H1 (cell line): Measurements from ENCODE around the gene GNG8. TPM values are rescaled to one million over a fixed set of nuclear protein-coding genes. Genes with fewer than 3 reads are reported as not detected.

ENCODE experiments used
- CTCF ChIA-PET: fragments of 300-600 bp; sonication (Branson Sonifier 250); formaldehyde crosslinking; loops from one replicate; lab custom pipeline; 2021; ENCODE audit not compliant: partially characterized antibody; lab: Charles Lee
- POLR2A ChIA-PET: fragments of 300-600 bp; sonication (Branson Sonifier 250); formaldehyde crosslinking; loops from one replicate; lab custom pipeline; 2021; ENCODE audit warnings: inconsistent platforms; ENCODE audit not compliant: partially characterized antibody; lab: Charles Lee
- DNase-seq, 2 experiments: peaks; one replicate each; pipeline versions ENCODE4 v3.0.0 to v3.0.0-alpha.2; 2010 to 2022; ENCODE audit warnings: low spot score in 2 of 2, low read depth in 1 of 2, mixed read lengths in 1 of 2
- FAIRE-seq: peaks from 2 replicates; lab custom pipeline; 2011; peaks lifted over from hg19 to GRCh38; lab: Jason Lieb, UNC
- H2AFZ ChIP-seq: 2 replicates; pipeline ENCODE4 v1.8.1; 2012; ENCODE audit warnings: low read length, inconsistent platforms
- H2AK5ac ChIP-seq: 2 replicates; pipeline ENCODE4 v1.6.1; 2013; ENCODE audit warnings: low read depth, low read length
- H2BK120ac ChIP-seq: replicated peaks from 2 replicates; pipeline ENCODE3; 2013; ENCODE audit warnings: low read depth, low read length, inconsistent platforms
- H2BK12ac ChIP-seq: 2 replicates; pipeline ENCODE4 v1.6.1; 2013; ENCODE audit warnings: low read depth, low read length
- H2BK15ac ChIP-seq: 2 replicates; pipeline ENCODE4 v1.6.1; 2013; ENCODE audit warnings: low read length
- H2BK20ac ChIP-seq: 2 replicates; pipeline ENCODE4 v1.6.1; 2013; ENCODE audit warnings: low read length
- H2BK5ac ChIP-seq: 2 replicates; pipeline ENCODE4 v1.6.1; 2013; ENCODE audit warnings: low read depth, low read length
- H3K14ac ChIP-seq: 2 replicates; pipeline ENCODE4 v1.6.1; 2013; ENCODE audit warnings: inconsistent platforms; ENCODE audit not compliant: insufficient read length
- H3K18ac ChIP-seq: 2 replicates; pipeline ENCODE4 v1.6.1; 2013; ENCODE audit warnings: low read length; ENCODE audit errors: extremely low read depth
- H3K23ac ChIP-seq: 2 replicates; pipeline ENCODE4 v1.6.1; 2013; ENCODE audit warnings: inconsistent platforms; ENCODE audit not compliant: insufficient read length
- H3K23me2 ChIP-seq: 2 replicates; pipeline ENCODE4 v1.6.1; 2013; ENCODE audit warnings: low read depth, low read length
- H3K27ac ChIP-seq: 2 replicates; pipeline ENCODE4 v1.6.1; 2011; ENCODE audit warnings: low read depth, low read length, inconsistent platforms
- H3K27me3 ChIP-seq, 4 experiments: replicated peaks in 1 of 4; 1 replicate in 1 of 4; 2 replicates in 3 of 4; pipeline versions ENCODE4 v1.6.1 to v1.8.1; 2011 to 2013; ENCODE audit warnings: low read length in 3 of 4, mild to moderate bottlenecking in 3 of 4, inconsistent platforms in 2 of 4, mixed read lengths in 2 of 4, moderate library complexity in 1 of 4; ENCODE audit not compliant: control insufficient read depth in 3 of 4, insufficient read depth in 3 of 4; ENCODE audit errors: extremely low read depth in 1 of 4
- H3K36me3 ChIP-seq, 4 experiments: 2 replicates each; pipeline versions ENCODE4 v1.6.1 to v1.8.1; 2011 to 2013; ENCODE audit warnings: mild to moderate bottlenecking in 4 of 4, low read length in 3 of 4, moderate library complexity in 2 of 4, control low read depth in 1 of 4, inconsistent platforms in 1 of 4; ENCODE audit not compliant: insufficient read depth in 4 of 4, control insufficient read depth in 2 of 4
- H3K4ac ChIP-seq: replicated peaks from 2 replicates; pipeline ENCODE3; 2013; ENCODE audit warnings: low read length, low read depth, mixed read lengths, inconsistent platforms; ENCODE audit not compliant: insufficient read length
- H3K4me1 ChIP-seq, 4 experiments: replicated peaks in 1 of 4; 1 replicate in 1 of 4; 2 replicates in 3 of 4; pipeline versions ENCODE4 v1.6.1 to v1.8.1; 2011 to 2013; ENCODE audit warnings: low read length in 3 of 4, inconsistent platforms in 2 of 4, mixed read lengths in 1 of 4; ENCODE audit not compliant: insufficient read depth in 4 of 4, control insufficient read depth in 3 of 4
- H3K4me2 ChIP-seq, 2 experiments: 2 replicates each; pipeline versions ENCODE4 v1.6.1 to v1.8.1; 2011 to 2013; ENCODE audit warnings: low read depth in 2 of 2, low read length in 2 of 2, control low read depth in 1 of 2, inconsistent platforms in 1 of 2, mild to moderate bottlenecking in 1 of 2; ENCODE audit not compliant: insufficient read depth in 1 of 2
- H3K4me3 ChIP-seq, 4 experiments: fragments of 200-600, 300-600 bp in 1 of 4; sonication (generic), shearing (Covaris generic), sonication (Bioruptor Twin) in 1 of 4; 2 replicates each; pipeline versions ENCODE4 v1.5.1 to v1.8.1; 2011 to 2016; ENCODE audit warnings: low read length in 4 of 4, low read depth in 3 of 4, control low read depth in 2 of 4, inconsistent platforms in 2 of 4, mild to moderate bottlenecking in 2 of 4, mixed read lengths in 1 of 4, moderate library complexity in 1 of 4; ENCODE audit not compliant: insufficient read depth in 2 of 4; ENCODE audit errors: extremely low read depth in 1 of 4
- H3K56ac ChIP-seq: replicated peaks from 2 replicates; pipeline ENCODE3; 2013; ENCODE audit warnings: low read depth, mild to moderate bottlenecking, mixed read lengths, low read length, inconsistent platforms; ENCODE audit not compliant: insufficient read length
- H3K79me1 ChIP-seq: 2 replicates; pipeline ENCODE4 v1.6.1; 2013; ENCODE audit warnings: low read depth, low read length, control low read depth
- H3K79me2 ChIP-seq, 2 experiments: 2 replicates each; pipeline versions ENCODE4 v1.6.1 to v1.8.1; 2012 to 2013; ENCODE audit warnings: low read length in 2 of 2, mild to moderate bottlenecking in 2 of 2, inconsistent platforms in 1 of 2; ENCODE audit not compliant: insufficient read depth in 2 of 2, control insufficient read depth in 1 of 2
- H3K9ac ChIP-seq, 4 experiments: replicated peaks in 1 of 4; 1 replicate in 1 of 4; 2 replicates in 3 of 4; pipeline versions ENCODE4 v1.6.1 to v1.8.1; 2011 to 2013; ENCODE audit warnings: low read depth in 3 of 4, low read length in 3 of 4, control low read depth in 2 of 4, mild to moderate bottlenecking in 2 of 4, moderate library complexity in 2 of 4, inconsistent platforms in 1 of 4; ENCODE audit errors: extremely low read depth in 1 of 4
- H3K9me3 ChIP-seq, 2 experiments: 2 replicates each; pipeline versions ENCODE4 v1.6.1 to v1.8.1; 2012 to 2013; ENCODE audit warnings: mild to moderate bottlenecking in 2 of 2, moderate library complexity in 2 of 2, control low read depth in 1 of 2, inconsistent platforms in 1 of 2, low read depth in 1 of 2, low read length in 1 of 2, mixed read lengths in 1 of 2; ENCODE audit not compliant: insufficient read depth in 2 of 2
- H4K20me1 ChIP-seq, 2 experiments: replicated peaks in 1 of 2; 2 replicates each; pipeline versions ENCODE3 to v1.8.1; 2011 to 2013; ENCODE audit warnings: inconsistent platforms in 2 of 2, low read length in 2 of 2, mild to moderate bottlenecking in 1 of 2; ENCODE audit not compliant: insufficient read depth in 2 of 2, control insufficient read depth in 1 of 2
- H4K5ac ChIP-seq: 2 replicates; pipeline ENCODE4 v1.6.1; 2013; ENCODE audit warnings: low read length, low read depth, mixed read lengths, inconsistent platforms; ENCODE audit not compliant: insufficient read length
- H4K8ac ChIP-seq: 2 replicates; pipeline ENCODE4 v1.8.0; 2013; ENCODE audit warnings: mild to moderate bottlenecking, moderate library complexity, low read length, inconsistent platforms; ENCODE audit not compliant: insufficient read depth; ENCODE audit errors: extremely low read depth
- H4K91ac ChIP-seq: replicated peaks from 2 replicates; pipeline ENCODE3; 2013; ENCODE audit warnings: low read length, mixed read lengths, inconsistent platforms; ENCODE audit not compliant: insufficient read length
- WGBS, 2 experiments: shearing (Covaris generic) in 1 of 2; methylation state at CpG; one replicate each; pipeline versions ENCODE4 v1.1.6 to v1.1.7; 2013 to 2015; ENCODE audit warnings: low lambda C conversion rate in 2 of 2, mixed read lengths in 2 of 2, inconsistent platforms in 1 of 2, low coverage in 1 of 2, missing lambda C conversion rate in 1 of 2; ENCODE audit not compliant: insufficient replicate concordance in 2 of 2, insufficient coverage in 1 of 2, insufficient read length in 1 of 2; ENCODE audit errors: extremely low coverage in 1 of 2, missing lambda C conversion rate in 1 of 2; 5-methylcytosine and 5-hydroxymethylcytosine counted together
- polyA plus RNA-seq, 7 experiments: library from polyadenylated mRNA; depleted of rRNA in 3 of 7; stranded (reverse) in 5 of 7; unstranded in 2 of 7; fragments of >200 nt in 5 of 7; fragments of 200-250 nt in 2 of 7; gene quantifications; 1 replicate in 5 of 7; 2 replicates in 1 of 7; 4 replicates in 1 of 7; pipeline versions ENCODE4 v1.2.1 to v1.2.3, GENCODE V29; 2011 to 2013; ENCODE audit warnings: missing spikeins in 2 of 7, mixed read lengths in 2 of 7
- total RNA-seq: library from RNA; stranded (reverse); fragmentation: NEBNext Ultra II Directional; extraction: Animal tissue kit (Norgen Biotek cat#: 25700); gene quantifications from 2 replicates; pipeline ENCODE4 v1.2.1, GENCODE V29; 2021

The GNG8 gene
- total and polyA plus RNA-seq, 2 of the 8 experiments (the other 6 are each of a cell fraction or from before 2014, with no cell fraction given): not detected

GRCh38 chr19:46599716-46600373 lies 36.2 kb downstream of the GNG8 start:
- no peak overlapping the region for H3K4ac ChIP-seq
- no peak overlapping the region for H3K14ac ChIP-seq
- no peaks in the 10 kb centered on the region for H3K27me3 ChIP-seq
- peaks cover 18 to 21% of the 10 kb centered on the region in 2 experiments for H4K20me1 ChIP-seq
- DNase-seq (no peak), FAIRE-seq (no peak)
- no peak overlapping the region for H3K56ac ChIP-seq
- no peaks in the 10 kb centered on the region for H3K9me3 ChIP-seq
- POLR2A ChIA-PET: interaction anchor here (0.6 to 4.2 kb wide), 11 partner anchors 11 to 172 kb away, joined by 3 to 28 read pairs (median 3); partner anchors contain the start of gene DACT3
- H4K5ac ChIP-seq: no peak overlapping the region
- H3K79me2 ChIP-seq: peaks cover 15 to 33% of the 10 kb centered on the region in 2 experiments
- H3K4me3 ChIP-seq: peak overlapping the region; percentile 78 to 100 (median 91); a peak in 6 of 8 replicates
- no peak overlapping the region for H3K27ac ChIP-seq
- CTCF ChIA-PET: interaction anchor here (0.6 to 3.3 kb wide), 14 partner anchors 12 to 204 kb away, joined by 3 to 17 read pairs (median 4); no protein-coding TSS in a partner anchor
- H4K91ac ChIP-seq: no peak overlapping the region
- H2BK5ac ChIP-seq: no peak overlapping the region
- WGBS, 2 experiments: 69% methylated on average over 9 of the region's 9 CpGs; no CpG with 5 or more reads in 1 of the 2 experiments
- H2AFZ ChIP-seq: no peak overlapping the region
- H3K23me2 ChIP-seq: peaks cover 12% of the 10 kb centered on the region
- no peak overlapping the region for H3K9ac ChIP-seq
- H3K23ac ChIP-seq: no peak overlapping the region
- 0 out of 2 replicates have a peak overlapping the region, but pooled peaks have one; percentile 100 for H2BK12ac ChIP-seq
- H3K4me1 ChIP-seq: peaks cover 0 to 19% (median 8%) of the 10 kb centered on the region in 4 experiments; a peak in 5 of 7 replicates
- H3K36me3 ChIP-seq: no peaks in the 10 kb centered on the region
- no peak overlapping the region for H2BK20ac ChIP-seq
- no peak overlapping the region for H2BK15ac ChIP-seq
- no peak overlapping the region for H2BK120ac ChIP-seq
- H3K4me2 ChIP-seq: peak overlapping the region; percentile 75 to 89
- H4K8ac ChIP-seq: 0 out of 2 replicates have a peak overlapping the region, but pooled peaks have one; percentile 100
- no peak overlapping the region for H2AK5ac ChIP-seq
- H3K18ac ChIP-seq: 0 out of 2 replicates have a peak overlapping the region, but pooled peaks have one; percentile 48
- peaks cover 16% of the 10 kb centered on the region for H3K79me1 ChIP-seq
